GM19467 (cell line): ENCODE data around the gene RUFY4.
"Not testable (repeated sequence)": the region's sequence is repeated elsewhere in the genome, so short reads cannot be mapped to it uniquely, and the experiment has no call there.

Experiments
- ATAC-seq: cut with Tn5 transposase; IDR thresholded peaks from one replicate; pipeline ENCODE4 v1.9.1; 2021; ENCODE audit warnings: mild to moderate bottlenecking, moderate library complexity; ENCODE audit not compliant: unreplicated experiment

The RUFY4 gene

DNA sequence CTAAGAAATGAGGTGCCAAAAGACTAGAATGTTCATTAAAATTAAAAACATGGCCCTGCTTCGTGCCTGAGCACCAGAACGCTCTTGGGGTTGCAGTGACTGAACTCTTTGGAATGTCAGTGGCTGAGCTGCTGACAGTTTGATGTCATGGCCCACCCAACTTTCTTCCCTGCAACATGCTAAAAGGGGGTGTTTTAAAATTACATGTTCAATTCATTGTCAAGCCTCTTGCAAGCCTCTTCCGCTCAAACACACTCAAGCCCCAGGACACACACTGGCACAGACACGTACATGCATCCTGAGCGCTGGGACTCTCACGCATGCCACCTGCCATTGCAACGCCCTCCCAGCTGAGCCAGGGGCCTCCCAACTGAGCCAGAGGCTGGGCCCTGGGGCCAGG lies 12.6 kb downstream of the RUFY4 start:
- ATAC-seq: no peak

GRCh38 chr2:218082586-218083351 lies 13.7 kb downstream of the RUFY4 start:
- ATAC-seq: no peak

- ATAC-seq: no peak
These were observed 14.3 kb downstream of the RUFY4 start for GRCh38 chr2:218083352-218083676.

- ATAC-seq: no peak
These were observed 17.4 kb downstream of the RUFY4 start for GRCh38 chr2:218086478-218086877.

DNA sequence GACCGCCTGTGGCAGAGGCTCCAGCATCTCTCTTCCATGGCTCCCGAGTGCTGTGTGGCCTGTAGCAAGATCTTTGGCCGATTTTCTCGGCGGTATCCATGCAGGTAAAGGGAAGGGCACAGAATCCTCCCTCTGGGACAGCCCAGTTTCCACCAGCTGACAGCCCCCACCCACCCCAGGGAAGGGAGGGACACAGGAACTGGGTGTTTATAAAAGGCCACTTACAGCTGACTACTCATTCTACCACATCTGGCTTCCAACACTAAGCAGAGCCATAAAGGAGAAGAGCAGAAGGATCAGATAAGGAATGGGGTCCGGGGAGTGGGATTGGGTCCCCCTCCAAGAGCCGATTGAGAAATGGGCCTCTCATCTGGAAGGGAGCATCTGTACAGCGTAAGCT lies 20.2 kb downstream of the RUFY4 start:
- no peak for ATAC-seq

DNA sequence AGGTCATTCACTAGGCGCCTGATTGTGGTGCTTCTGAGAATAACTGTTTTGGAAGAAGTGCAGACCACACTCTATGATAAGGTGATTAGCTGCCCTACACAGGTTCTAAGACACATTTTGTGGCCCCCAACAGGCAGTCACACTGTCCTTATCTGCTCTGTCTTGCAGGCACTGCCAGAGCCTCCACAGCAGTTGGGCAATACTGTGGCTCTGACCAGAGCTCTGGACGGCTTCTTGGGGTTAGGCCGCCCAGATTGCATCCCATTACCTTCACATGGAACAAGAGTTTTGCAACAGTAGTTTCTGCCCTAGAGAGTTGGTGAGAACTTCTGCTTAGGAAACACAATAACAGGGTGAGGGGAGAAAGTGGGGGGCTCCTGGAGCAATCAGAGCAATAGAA lies 22.7 kb downstream of the RUFY4 start:
- ATAC-seq: no peak

GRCh38 chr2:218093879-218094278 lies 24.8 kb downstream of the RUFY4 start:
- no peak for ATAC-seq

- ATAC-seq: no peak
These were observed 26.8 kb downstream of the RUFY4 start for GRCh38 chr2:218095853-218096252.

GRCh38 chr2:218097975-218098374 lies 28.9 kb downstream of the RUFY4 start:
- no peak for ATAC-seq

GRCh38 chr2:218108834-218109233 lies 39.8 kb downstream of the RUFY4 start:
- ATAC-seq: not testable (repeated sequence)

DNA sequence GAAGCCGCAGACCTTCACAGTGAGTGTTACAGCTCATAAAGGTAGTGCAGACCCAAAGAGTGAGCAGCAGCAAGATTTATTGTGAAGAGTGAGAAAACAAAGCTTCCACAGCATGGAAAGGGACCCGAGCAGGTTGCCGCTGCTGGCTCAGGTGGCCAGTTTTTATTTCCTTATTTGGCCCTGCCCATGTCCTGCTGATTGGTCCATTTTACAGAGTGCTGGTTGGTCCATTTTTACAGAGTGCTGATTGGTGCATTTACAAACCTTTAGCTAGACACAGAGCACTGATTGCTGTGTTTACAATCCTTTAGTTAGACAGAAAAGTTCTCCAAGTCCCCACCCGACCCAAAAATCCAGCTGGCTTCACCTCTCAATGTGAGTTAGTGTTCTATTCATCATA lies 52.7 kb downstream of the RUFY4 start:
- ATAC-seq: not testable (repeated sequence)

- ATAC-seq: not testable (repeated sequence)
These were observed 53.2 kb downstream of the RUFY4 start for GRCh38 chr2:218122286-218122685.

- no peak for ATAC-seq
These were observed 54.9 kb downstream of the RUFY4 start for GRCh38 chr2:218123986-218124385.

GRCh38 chr2:218125095-218125494 lies 56.0 kb downstream of the RUFY4 start:
- no peak for ATAC-seq

DNA sequence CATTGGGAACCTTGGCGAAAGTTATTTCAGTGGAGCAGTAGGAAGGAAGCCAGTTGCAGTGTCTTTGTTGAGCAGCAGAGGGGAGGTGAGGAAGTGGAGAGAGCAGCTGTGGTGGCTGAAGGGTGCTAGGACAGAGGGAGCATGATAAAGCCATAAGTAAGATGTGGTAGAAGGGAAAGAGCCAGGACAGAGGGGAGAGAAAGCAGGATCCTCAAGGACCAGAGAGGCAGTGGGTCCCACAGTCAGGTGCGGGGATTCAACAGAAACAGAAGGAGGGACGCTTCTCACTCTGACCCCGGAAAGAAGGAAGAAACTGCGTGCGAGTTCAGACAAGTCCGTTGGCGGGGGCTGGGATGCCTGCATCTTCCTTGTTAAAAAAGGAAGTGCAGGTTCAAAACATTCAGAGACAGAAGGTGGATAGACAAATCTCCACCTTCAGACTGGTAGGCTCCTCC lies 56.6 kb downstream of the RUFY4 start, which contains the start of gene CXCR2:
TSS of gene CXCR2 (plus strand) at position 403 of the 455 bp plus-strand sequence. CDS start 8,774 bp downstream, outside the sequence.
- ATAC-seq: no peak

DNA sequence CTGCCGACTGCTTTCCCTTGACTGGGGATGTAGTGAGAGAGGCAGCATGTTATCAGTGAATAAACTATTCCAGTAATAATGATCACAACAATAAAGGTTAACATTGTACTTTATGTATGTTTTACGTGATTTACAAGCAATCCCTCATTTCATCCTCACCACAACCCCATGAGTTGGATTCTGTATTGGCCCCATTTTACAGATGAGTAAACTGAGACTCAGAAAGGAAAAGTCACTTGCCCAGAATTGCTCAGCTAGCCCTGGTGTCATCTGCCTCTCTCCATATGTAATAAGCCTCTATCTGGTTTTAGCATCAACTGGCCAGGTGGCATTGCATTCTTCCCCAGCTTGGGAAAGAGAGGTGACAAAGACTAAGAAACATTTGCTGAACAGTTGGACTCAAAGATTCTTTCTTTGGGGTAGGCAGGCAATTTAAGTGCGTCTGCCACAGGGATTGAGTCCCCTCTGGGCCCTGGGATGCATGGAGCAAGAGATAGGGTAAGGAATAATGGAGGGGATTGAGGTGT lies 58.9 kb downstream of the RUFY4 start:
- no peak for ATAC-seq

DNA sequence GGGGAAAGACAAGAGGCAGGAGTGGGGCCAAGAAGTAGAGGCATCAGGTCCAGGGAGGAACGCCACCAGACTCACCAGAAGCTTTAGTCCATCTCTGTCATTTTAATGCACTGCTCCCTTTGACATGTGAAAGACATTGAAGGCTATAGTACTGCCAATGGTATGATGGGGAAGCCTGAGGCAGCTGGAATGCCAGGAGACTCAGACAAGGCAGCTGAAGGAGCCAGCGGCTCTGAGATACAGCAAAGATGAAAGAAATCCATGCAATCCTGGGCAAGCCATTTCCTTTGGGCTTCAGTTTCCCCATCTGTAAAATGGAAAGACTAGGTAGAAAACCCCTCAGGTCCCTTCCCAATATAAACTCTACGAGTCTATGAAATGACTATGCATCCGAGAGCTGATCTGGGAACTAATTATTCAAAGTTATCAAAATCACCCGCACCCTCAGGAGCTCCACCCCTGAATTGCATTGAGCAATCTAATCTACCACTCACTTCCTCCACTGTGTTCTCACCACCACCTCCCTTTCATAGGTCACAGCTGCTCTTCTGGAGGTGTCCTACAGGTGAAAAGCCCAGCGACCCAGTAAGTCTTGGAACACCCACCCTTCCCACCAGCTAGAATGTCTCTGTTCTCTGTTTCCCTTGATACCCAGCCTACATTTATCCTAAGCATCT lies 59.9 kb downstream of the RUFY4 start:
- ATAC-seq: no peak

DNA sequence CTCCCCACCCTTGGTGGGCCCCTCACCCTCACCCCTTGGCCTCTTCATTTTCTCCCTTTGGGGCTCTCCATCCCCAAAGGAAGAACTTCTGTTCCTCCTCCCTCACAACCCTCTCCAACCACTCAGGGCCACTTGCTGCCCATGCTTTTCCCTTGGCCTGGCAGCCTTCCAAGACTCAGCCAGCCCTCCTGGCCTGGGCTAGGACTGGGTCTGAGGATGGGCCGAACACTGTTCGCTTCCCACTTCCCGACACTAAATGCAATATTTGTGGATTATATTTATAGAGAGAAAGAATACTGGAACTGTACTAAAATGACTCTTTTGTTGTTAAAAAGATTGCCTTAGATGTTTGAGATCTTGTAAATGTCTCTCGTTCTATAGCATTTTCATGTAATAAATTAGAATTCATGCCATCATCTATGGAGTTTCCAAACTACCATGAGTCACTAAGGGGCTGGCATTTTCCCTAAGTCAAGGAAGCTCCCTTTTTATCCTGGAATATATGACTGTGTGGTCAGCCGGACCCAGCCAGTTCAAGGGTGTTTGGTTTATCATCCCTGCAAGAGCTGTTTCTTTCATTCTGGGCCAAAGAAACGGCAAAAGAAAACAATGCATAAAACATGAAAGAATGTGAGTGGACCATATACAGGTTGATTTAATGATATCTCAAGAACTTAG lies 60.5 kb downstream of the RUFY4 start:
- ATAC-seq: no peak

DNA sequence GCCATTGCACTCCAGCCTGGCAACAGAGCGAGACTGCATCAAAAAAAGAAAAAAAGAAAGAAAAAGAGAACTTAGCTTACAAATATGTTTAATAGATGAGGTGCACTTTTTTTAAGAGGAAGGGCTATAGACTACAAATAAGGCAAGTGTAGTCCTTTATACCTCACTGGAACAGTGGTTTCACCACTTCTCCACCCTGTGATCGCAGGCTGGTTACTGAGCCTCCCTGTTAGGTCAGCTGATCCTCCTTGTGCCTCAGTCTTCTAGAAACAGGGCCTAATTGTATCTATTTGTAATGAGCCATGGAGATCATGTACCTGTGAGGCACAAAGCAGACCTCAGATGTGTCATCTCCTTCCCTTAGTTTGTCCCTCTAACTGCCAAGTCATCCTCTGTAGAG lies 61.3 kb downstream of the RUFY4 start:
- ATAC-seq: no peak

- ATAC-seq: no peak
These were observed 61.8 kb downstream of the RUFY4 start for GRCh38 chr2:218130822-218131221.

GRCh38 chr2:218137514-218137913 lies 68.5 kb downstream of the RUFY4 start:
- no peak for ATAC-seq

DNA sequence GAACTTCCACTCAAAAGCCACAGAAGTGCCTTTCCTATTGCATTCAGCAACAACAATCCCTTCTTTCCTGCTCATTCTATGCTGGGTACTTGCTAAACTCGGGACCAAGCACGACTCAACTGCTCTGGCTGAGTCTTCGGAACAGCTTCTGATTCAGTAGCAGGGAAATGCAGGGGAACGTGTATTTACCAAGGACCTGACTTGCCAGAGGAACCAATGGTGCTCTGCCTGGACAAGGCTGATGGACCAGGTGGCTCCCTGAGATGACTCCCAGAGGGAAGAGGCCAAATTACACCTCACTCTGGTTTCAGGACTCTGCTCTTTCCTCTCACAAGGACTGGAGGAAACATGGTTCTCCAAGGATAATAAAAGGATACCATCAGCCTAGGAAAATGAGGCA lies 69.0 kb downstream of the RUFY4 start:
- ATAC-seq: no peak
